HG02943 (cell line): ENCODE results near the gene PIGC.

ENCODE experiments used
- ATAC-seq: cut with Tn5 transposase; IDR thresholded peaks from one replicate; pipeline ENCODE4 v1.9.1; 2021; ENCODE audit warnings: mild to moderate bottlenecking, low read depth, moderate library complexity; ENCODE audit not compliant: unreplicated experiment

PIGC gene

GRCh38 chr1:172443666-172444453, at the start of gene PIGC:
TSS of gene PIGC (minus strand) at chr1:172444069. CDS start at chr1:172442622, 1,447 bp downstream.
- ATAC-seq = peak; percentile 100

GRCh38 chr1:172492421-172492820, 48.6 kb upstream of the PIGC start:
- ATAC-seq = no peak

- no peak for ATAC-seq
Observed at GRCh38 chr1:172489847-172490246, 46.0 kb upstream of the PIGC start.

GRCh38 chr1:172488393-172488792, 44.5 kb upstream of the PIGC start:
- no peak for ATAC-seq

GRCh38 chr1:172487550-172487949, 43.7 kb upstream of the PIGC start:
- ATAC-seq = no peak

GRCh38 chr1:172486805-172487454, 43.1 kb upstream of the PIGC start:
- no peak for ATAC-seq

- ATAC-seq = no peak
Observed at GRCh38 chr1:172485626-172486025, 41.8 kb upstream of the PIGC start.

GRCh38 chr1:172484252-172484651, 40.4 kb upstream of the PIGC start:
- ATAC-seq = no peak

GRCh38 chr1:172483448-172483847, 39.6 kb upstream of the PIGC start:
- no peak for ATAC-seq

- ATAC-seq = no peak
Observed at GRCh38 chr1:172482044-172482443, 38.2 kb upstream of the PIGC start.

- no peak for ATAC-seq
Observed at GRCh38 chr1:172480431-172480830, 36.6 kb upstream of the PIGC start.

GRCh38 chr1:172478485-172478884, 34.6 kb upstream of the PIGC start:
- ATAC-seq = no peak

GRCh38 chr1:172477741-172478140, 33.9 kb upstream of the PIGC start:
- ATAC-seq = no peak

- ATAC-seq = no peak
Observed at GRCh38 chr1:172477216-172477615, 33.3 kb upstream of the PIGC start.

- ATAC-seq = no peak
Observed at GRCh38 chr1:172476218-172476811, 32.4 kb upstream of the PIGC start.

GRCh38 chr1:172473842-172474241, 30.0 kb upstream of the PIGC start:
- no peak for ATAC-seq

- ATAC-seq = no peak
Observed at GRCh38 chr1:172473302-172473701, 29.4 kb upstream of the PIGC start.

GRCh38 chr1:172472495-172472894, 28.6 kb upstream of the PIGC start:
- no peak for ATAC-seq

- no peak for ATAC-seq
Observed at GRCh38 chr1:172471666-172472065, 27.8 kb upstream of the PIGC start.

GRCh38 chr1:172470149-172470548, 26.3 kb upstream of the PIGC start:
- ATAC-seq = no peak

- ATAC-seq = no peak
Observed at GRCh38 chr1:172469717-172470116, 25.8 kb upstream of the PIGC start.

GRCh38 chr1:172468296-172468695, 24.4 kb upstream of the PIGC start:
- ATAC-seq = no peak
